Osteocyte (in vitro differentiated cells): ENCODE results near the gene CXCR5. TPM values are rescaled to one million over a fixed set of nuclear protein-coding genes. Genes with fewer than 3 reads are reported as not detected.

Source experiments
- DNase-seq: peaks from one replicate; pipeline ENCODE4 v3.0.0; 2021; ENCODE audit warnings: mixed read lengths; ENCODE audit not compliant: unreplicated experiment; ENCODE audit errors: extremely low spot score
- H3K27ac Mint-ChIP-seq: one replicate; pipeline ENCODE4 v1.8.0; 2021; ENCODE audit warnings: mild to moderate bottlenecking, mixed read lengths; ENCODE audit not compliant: unreplicated experiment
- H3K27me3 Mint-ChIP-seq: one replicate; pipeline ENCODE4 v1.8.0; 2021; ENCODE audit warnings: mixed read lengths; ENCODE audit not compliant: unreplicated experiment
- H3K36me3 Mint-ChIP-seq: one replicate; pipeline ENCODE4 v1.8.0; 2021; ENCODE audit warnings: mixed read lengths; ENCODE audit not compliant: unreplicated experiment
- H3K4me1 Mint-ChIP-seq: one replicate; pipeline ENCODE4 v1.8.0; 2021; ENCODE audit warnings: mixed read lengths; ENCODE audit not compliant: unreplicated experiment
- H3K4me3 Mint-ChIP-seq: one replicate; pipeline ENCODE4 v1.8.0; 2021; ENCODE audit warnings: mild to moderate bottlenecking, moderate library complexity, mixed read lengths; ENCODE audit not compliant: unreplicated experiment
- H3K9me3 Mint-ChIP-seq: one replicate; pipeline ENCODE4 v1.8.0; 2021; ENCODE audit warnings: mixed read lengths; ENCODE audit not compliant: unreplicated experiment
- total RNA-seq: library from RNA; stranded (reverse); gene quantifications from 2 replicates; pipeline ENCODE4 v1.2.1, GENCODE V29; 2021
- TF ChIP-seq, protein P1 (sequence below): fragments of 200-600 bp; sonication (generic); IDR thresholded peaks from 2 replicates; pipeline ENCODE4 v1.5.0; 2021; ENCODE audit warnings: antibody characterized with exemption, mild to moderate bottlenecking, moderate library complexity

The CXCR5 gene
- total RNA-seq, 1 donor from 2014 or later: not detected

DNA sequence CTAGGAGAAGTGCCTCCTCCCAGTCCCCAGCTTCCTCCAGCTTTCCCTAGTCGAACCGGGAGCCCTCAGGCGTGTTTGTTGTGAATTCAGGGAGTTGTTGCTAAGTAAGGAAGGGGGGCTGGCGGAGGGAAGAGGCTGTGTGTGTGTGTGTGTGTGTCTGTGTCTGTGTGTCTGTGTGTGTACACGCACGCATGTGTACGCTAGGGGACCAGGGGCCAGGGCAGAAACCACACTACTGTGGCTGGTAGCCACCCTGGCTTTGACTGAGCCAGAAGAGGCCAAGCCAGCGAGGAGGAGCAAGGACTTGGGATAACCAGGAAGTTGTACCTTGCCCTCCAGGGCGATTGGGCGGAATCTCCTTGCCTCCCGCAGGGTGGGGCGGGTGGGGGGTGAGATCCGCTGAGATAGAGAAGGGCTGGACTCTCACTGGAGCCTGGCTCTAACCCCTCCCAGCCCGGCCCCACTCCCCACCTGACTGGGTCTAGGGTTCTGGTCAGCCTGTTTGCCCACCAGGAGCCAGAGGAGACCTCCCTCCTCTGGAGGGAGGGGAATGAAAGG, 34.5 kb downstream of the CXCR5 start:
- Mint-ChIP-seq H3K4me3 (peak overlapping the region; percentile 75), H3K4me1 (peaks cover 92% of the 10 kb centered on the region), H3K9me3 (no peaks in the 10 kb centered on the region), H3K36me3 (peaks cover 2% of the 10 kb centered on the region), H3K27me3 (no peaks in the 10 kb centered on the region), H3K27ac (peak overlapping the region; percentile 100)
- peak; percentile 96 for DNase-seq
- TF ChIP-seq, protein P1, sequence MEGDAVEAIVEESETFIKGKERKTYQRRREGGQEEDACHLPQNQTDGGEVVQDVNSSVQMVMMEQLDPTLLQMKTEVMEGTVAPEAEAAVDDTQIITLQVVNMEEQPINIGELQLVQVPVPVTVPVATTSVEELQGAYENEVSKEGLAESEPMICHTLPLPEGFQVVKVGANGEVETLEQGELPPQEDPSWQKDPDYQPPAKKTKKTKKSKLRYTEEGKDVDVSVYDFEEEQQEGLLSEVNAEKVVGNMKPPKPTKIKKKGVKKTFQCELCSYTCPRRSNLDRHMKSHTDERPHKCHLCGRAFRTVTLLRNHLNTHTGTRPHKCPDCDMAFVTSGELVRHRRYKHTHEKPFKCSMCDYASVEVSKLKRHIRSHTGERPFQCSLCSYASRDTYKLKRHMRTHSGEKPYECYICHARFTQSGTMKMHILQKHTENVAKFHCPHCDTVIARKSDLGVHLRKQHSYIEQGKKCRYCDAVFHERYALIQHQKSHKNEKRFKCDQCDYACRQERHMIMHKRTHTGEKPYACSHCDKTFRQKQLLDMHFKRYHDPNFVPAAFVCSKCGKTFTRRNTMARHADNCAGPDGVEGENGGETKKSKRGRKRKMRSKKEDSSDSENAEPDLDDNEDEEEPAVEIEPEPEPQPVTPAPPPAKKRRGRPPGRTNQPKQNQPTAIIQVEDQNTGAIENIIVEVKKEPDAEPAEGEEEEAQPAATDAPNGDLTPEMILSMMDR: no peak

DNA sequence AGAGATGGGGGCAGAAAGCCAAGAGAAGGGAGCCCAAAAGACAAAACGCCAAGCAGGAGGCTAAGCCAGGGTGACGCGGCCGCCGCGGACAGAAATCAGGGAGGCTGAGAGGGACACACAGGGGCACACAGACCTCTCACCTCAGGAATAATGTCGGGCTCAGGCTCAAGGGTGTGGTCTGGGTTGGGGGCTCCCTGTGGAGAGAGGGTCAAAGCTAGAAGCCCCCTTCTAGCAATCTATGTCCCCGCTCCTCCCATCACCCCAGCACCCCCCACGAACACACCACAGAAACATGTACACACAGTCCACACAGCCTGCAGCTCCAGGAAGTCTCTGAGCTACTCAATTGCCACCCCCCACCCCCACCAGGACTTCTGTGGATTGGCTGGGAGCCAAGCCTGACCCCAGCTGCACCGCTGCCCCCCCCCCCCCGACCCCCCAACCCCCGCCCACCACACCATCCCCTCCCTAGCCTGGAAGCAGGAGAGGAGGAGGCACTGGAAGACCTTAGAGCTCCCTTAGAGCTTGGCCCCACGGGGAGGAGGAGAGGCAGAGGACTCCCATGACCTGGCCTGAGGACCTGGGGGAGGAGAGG, 35.1 kb downstream of the CXCR5 start:
- TF ChIP-seq, protein P1: no peak
- Mint-ChIP-seq H3K9me3 (no peaks in the 10 kb centered on the region), H3K4me1 (peaks cover 94% of the 10 kb centered on the region), H3K4me3 (peak overlapping the region; percentile 97), H3K27ac (peak overlapping the region; percentile 100), H3K36me3 (peaks cover 2% of the 10 kb centered on the region), H3K27me3 (no peaks in the 10 kb centered on the region)
- DNase-seq: no peak

DNA sequence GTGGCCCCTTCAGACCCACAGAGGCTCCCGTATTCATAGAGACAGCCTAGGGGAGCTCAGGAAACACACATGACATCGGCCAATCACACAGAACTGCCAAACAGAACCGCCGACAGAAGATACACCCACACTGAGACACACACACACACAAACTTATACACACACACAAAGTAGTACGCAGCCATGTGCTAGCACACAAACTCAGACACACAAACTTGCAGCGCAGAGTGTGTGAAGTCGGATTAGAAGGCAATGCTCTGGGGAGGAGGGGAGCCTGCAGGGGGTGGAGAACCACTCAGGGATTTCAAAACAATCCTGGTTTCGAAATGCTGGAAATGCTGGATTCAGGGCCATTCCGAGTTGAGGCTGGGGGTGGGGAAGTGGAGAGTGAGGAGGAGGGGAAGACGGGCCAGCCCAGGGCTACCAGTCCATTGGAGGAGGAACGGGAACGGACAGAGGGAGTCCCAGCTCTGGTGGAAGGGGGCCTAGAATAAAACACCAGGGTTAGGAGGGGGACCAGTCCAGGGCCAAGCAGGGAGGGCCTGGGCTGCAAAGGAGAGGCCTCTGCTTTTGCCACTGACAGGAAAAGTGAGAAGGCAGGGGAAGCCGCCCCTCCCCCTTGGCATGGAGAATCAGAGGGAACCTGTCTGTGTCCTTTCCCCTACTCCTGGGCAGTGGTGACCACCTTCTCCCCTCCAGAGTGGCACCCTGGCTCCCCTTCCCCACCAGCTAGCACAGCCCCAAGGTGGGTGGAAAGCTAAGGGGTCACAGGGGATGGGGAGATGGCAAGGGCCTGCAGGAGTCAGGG, 37.6 kb downstream of the CXCR5 start:
- peaks cover 76% of the 10 kb centered on the region for H3K4me1 Mint-ChIP-seq
- no peaks in the 10 kb centered on the region for H3K27me3 Mint-ChIP-seq
- peak; percentile 85 for DNase-seq
- H3K27ac Mint-ChIP-seq: peak overlapping the region; percentile 100
- TF ChIP-seq, protein P1: no peak
- H3K9me3 Mint-ChIP-seq: no peaks in the 10 kb centered on the region
- H3K4me3 Mint-ChIP-seq: peak overlapping the region; percentile 97
- peaks cover 2% of the 10 kb centered on the region for H3K36me3 Mint-ChIP-seq

DNA sequence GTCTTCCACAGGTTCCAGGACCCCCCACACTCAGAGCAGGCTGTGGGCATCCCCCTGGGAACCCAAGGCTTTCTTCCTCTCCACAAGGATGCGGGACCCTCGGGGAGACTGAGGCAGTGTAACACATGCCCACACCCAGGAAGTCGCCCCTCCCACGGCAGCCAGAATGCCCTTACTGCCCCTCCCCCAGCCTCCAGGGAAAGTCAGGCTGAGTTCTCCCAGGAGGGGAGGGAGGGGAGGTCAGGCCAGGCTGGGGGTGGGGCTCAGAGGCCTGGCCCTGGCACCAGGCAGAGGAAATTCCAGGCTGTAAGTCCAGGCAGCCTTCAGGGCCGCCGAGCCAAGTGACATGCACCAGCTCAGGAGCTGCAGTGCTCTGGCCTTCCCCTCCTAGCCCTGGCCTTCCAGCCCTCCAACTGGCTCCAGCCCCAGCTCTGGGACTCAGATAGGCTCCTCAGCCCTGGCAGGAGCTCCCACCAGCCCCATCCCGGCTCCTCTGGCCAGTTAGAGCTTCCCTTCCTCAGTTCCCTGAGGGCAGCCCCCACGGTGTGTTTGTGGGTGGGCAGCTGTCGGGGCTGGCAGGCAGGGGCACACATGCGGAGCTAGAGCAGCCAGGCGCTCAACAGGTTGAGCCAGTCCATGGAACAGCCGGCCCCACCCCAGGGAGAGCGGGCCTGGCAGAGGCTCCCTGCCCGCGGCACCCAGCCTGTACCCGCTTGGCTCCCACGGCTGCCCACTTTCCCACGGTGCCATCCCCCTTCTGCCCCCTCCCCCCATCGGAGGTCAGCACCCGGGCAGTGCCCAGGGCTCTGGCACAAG, 38.4 kb downstream of the CXCR5 start:
- peaks cover 2% of the 10 kb centered on the region for H3K36me3 Mint-ChIP-seq
- peaks cover 76% of the 10 kb centered on the region for H3K4me1 Mint-ChIP-seq
- H3K27ac Mint-ChIP-seq: peak overlapping the region; percentile 100
- peak overlapping the region; percentile 97 for H3K4me3 Mint-ChIP-seq
- TF ChIP-seq, protein P1: no peak
- no peak for DNase-seq
- H3K9me3 Mint-ChIP-seq: no peaks in the 10 kb centered on the region
- H3K27me3 Mint-ChIP-seq: no peaks in the 10 kb centered on the region
